BLaER1 (cell line): Measurements from ENCODE around the gene DPEP1.

Experiments
- H3K27ac ChIP-seq: shearing (Covaris generic); formaldehyde crosslinking; 2 replicates; pipeline ENCODE4 v1.8.1; 2022
- H3K27me3 ChIP-seq: shearing (Covaris generic); formaldehyde crosslinking; 2 replicates; pipeline ENCODE4 v1.8.1; 2022
- H3K36me3 ChIP-seq: shearing (Covaris generic); formaldehyde crosslinking; 2 replicates; pipeline ENCODE4 v1.8.1; 2022
- H3K4me1 ChIP-seq: shearing (Covaris generic); formaldehyde crosslinking; 2 replicates; pipeline ENCODE4 v1.8.1; 2022
- H3K4me2 ChIP-seq: shearing (Covaris generic); formaldehyde crosslinking; 2 replicates; pipeline ENCODE4 v1.8.1; 2022
- H3K4me3 ChIP-seq: shearing (Covaris generic); formaldehyde crosslinking; 2 replicates; pipeline ENCODE4 v1.8.1; 2022
- H3K9ac ChIP-seq: shearing (Covaris generic); formaldehyde crosslinking; 2 replicates; pipeline ENCODE4 v1.8.1; 2022
- H3K9me3 ChIP-seq: shearing (Covaris generic); formaldehyde crosslinking; 2 replicates; pipeline ENCODE4 v1.8.1; 2022
- H4K20me1 ChIP-seq: shearing (Covaris generic); formaldehyde crosslinking; 2 replicates; pipeline ENCODE4 v1.8.1; 2022
- Cebpa-rat ChIP-seq: shearing (Covaris generic); IDR thresholded peaks from 2 replicates; pipeline ENCODE4 v1.8.1; 2022

Gene DPEP1

DNA sequence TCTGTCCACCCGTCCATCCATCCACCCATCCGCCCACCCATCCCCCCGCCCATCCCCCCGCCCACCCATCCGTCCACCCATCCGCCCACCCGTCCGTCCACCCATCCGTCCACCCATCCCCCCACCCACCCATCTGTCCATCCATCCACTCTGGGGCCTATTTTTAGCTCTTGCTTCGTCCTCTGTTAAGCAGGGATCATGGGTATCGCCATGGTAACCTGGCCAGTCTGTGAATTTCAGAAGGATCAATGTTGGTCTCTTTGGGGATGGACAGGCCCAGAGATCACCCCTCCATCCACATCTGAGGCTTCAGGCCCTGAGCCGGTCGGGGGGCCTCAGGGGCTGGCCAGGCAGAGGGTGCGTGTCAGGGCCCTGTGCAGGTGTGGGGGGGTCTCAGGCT, 15.2 kb upstream of the DPEP1 start:
- no peak for TF ChIP-seq Cebpa-rat
- peaks cover 28% of the 10 kb centered on the region for H3K36me3 ChIP-seq
- no peak overlapping the region for H3K4me2 ChIP-seq
- H3K27me3 ChIP-seq, result no peaks in the 10 kb centered on the region
- no peak overlapping the region for H3K4me3 ChIP-seq
- H4K20me1 ChIP-seq, result no peaks in the 10 kb centered on the region
- no peak overlapping the region for H3K9ac ChIP-seq
- no peaks in the 10 kb centered on the region for H3K9me3 ChIP-seq
- peaks cover 72% of the 10 kb centered on the region for H3K4me1 ChIP-seq
- no peak overlapping the region for H3K27ac ChIP-seq

DNA sequence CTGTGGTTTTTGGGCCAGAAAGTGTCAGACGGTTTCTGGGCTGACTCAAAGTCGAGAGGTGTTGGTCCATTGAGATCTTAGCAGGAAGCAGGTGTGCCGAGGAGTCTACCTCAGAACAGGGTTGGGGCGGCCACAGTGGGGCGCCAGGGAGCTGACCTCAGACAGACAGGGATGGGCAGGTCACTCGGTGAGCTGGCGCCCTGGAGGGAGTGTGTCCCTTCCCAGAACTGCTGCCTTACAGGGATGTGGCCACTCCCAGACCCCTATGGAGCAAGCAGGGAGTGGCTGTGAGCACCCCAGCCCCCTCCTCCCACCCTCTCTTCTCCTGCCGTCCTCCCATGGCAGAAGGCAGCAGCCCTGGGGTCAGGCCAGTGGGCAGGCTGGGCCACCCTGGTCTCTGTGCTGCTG, 14.0 kb upstream of the DPEP1 start:
- peak overlapping the region; percentile 50; the same call in 1 of the 2 replicates for H3K27ac ChIP-seq

DNA sequence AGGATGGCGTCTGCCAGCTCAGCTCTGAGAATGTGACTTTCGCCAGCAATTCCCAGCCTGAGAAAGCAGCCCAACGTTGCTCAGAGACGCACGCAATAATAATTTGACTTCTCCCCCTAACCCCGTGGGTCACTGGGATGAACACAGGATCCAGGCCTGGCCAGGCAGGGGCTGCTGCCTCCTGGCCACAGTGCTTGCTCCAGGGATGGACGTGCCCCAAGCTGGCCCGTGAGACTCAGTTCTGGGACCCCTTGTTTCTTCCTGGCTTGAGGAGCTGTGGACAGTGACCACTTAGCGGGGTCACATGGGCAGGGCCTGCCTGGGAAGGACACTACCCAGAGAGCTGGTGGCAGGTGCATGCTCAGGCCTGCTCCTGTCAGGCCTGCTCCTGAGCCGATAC, 13.5 kb upstream of the DPEP1 start:
- Histone ChIP-seq H3K4me3 (no peak overlapping the region), H4K20me1 (no peaks in the 10 kb centered on the region), H3K4me2 (peak overlapping the region; percentile 55; the same call in 1 of the 2 replicates), H3K27ac (peak overlapping the region; percentile 50; the same call in 1 of the 2 replicates), H3K27me3 (no peaks in the 10 kb centered on the region), H3K36me3 (peaks cover 25% of the 10 kb centered on the region), H3K9me3 (no peaks in the 10 kb centered on the region), H3K9ac (no peak overlapping the region), H3K4me1 (peaks cover 61% of the 10 kb centered on the region)
- TF ChIP-seq Cebpa-rat, result no peak

More for the DNA sequence above, 14.0 kb upstream of the DPEP1 start:
- Histone ChIP-seq H3K4me3 (no peak overlapping the region), H3K4me2 (peak overlapping the region; percentile 55), H3K9me3 (no peaks in the 10 kb centered on the region), H3K36me3 (peaks cover 27% of the 10 kb centered on the region), H3K27me3 (no peaks in the 10 kb centered on the region), H4K20me1 (no peaks in the 10 kb centered on the region), H3K9ac (no peak overlapping the region), H3K4me1 (peaks cover 61% of the 10 kb centered on the region)
- TF ChIP-seq Cebpa-rat, result no peak

DNA sequence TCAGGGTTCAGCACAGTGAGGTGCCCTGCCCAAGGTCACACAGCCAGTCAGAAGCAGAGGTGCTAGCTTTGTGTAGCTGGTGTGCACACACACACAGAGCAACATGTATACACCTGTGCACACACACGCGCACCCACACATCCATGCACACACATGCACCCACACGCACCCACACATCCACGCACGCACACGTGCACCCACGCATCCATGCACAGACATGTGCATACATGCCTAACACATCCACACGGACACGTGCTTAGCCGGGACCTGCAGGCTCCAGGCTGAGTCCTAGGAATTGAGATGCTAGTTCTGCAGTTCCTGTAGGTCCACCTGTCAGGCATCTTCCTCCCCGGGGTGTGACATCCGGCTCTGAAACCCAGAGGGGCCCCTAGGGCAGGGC, 13.0 kb upstream of the DPEP1 start:
- no peak overlapping the region for H3K9ac ChIP-seq
- peaks cover 61% of the 10 kb centered on the region for H3K4me1 ChIP-seq
- no peaks in the 10 kb centered on the region for H3K27me3 ChIP-seq
- no peak overlapping the region; the same call in 1 of the 2 replicates for H3K4me2 ChIP-seq
- H3K36me3 ChIP-seq, result peaks cover 20% of the 10 kb centered on the region
- H3K27ac ChIP-seq, result no peak overlapping the region
- H3K4me3 ChIP-seq, result no peak overlapping the region
- H3K9me3 ChIP-seq, result no peaks in the 10 kb centered on the region
- H4K20me1 ChIP-seq, result no peaks in the 10 kb centered on the region
- TF ChIP-seq Cebpa-rat, result no peak

DNA sequence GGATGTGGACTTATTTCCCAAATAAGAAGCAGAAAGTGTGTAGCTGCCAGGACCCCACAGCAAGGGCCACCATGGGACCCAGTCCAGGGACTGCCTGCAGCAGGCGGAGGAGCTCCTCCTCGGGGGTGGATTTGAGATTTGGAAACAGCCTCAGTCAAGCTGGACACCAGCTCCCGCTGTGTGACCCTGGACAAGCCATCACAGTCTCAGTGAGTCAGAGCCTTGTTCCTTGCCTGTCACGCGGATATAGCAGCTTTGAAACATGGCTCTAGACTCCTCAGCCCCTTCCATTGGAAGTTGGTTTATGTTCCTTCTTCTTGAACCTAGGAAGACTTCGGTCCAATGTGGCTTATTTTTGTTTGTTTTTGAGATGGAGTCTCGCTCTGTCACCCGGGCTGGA, 12.5 kb upstream of the DPEP1 start:
- H3K27me3 ChIP-seq, result no peaks in the 10 kb centered on the region
- no peak overlapping the region; the same call in 1 of the 2 replicates for H3K4me2 ChIP-seq
- peaks cover 14% of the 10 kb centered on the region for H3K36me3 ChIP-seq
- no peak overlapping the region for H3K4me3 ChIP-seq
- no peak for TF ChIP-seq Cebpa-rat
- H4K20me1 ChIP-seq, result no peaks in the 10 kb centered on the region
- no peaks in the 10 kb centered on the region for H3K9me3 ChIP-seq
- H3K27ac ChIP-seq, result no peak overlapping the region
- H3K9ac ChIP-seq, result no peak overlapping the region
- peaks cover 64% of the 10 kb centered on the region for H3K4me1 ChIP-seq

DNA sequence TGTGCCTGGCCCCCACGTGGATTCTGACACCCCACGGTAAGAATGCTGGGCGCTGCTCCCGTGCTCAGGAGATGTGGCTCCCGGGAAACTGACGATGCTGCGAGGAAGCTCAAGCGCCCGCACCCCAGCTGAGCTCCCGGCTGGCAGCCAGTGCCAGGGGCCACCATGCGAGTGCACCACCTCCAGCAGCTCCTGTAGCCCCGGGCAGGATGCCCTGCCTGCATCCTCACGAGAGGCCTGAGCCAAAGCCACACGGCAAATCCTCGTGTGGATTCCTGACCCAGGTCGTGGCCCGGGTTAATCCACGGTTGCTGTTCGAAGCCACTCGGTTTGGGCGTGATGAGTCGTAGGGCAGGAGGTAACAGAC, 11.6 kb upstream of the DPEP1 start:
- Histone ChIP-seq H3K9me3 (no peaks in the 10 kb centered on the region), H3K4me3 (no peak overlapping the region), H3K4me2 (peak overlapping the region; percentile 82), H3K9ac (no peak overlapping the region), H3K27me3 (no peaks in the 10 kb centered on the region), H3K27ac (0 out of 2 replicates have a peak overlapping the region, but pooled peaks have one; percentile 48), H3K4me1 (peaks cover 69% of the 10 kb centered on the region), H3K36me3 (peaks cover 5% of the 10 kb centered on the region; the same call in 1 of the 2 replicates), H4K20me1 (no peaks in the 10 kb centered on the region)
- TF ChIP-seq Cebpa-rat, result no peak

DNA sequence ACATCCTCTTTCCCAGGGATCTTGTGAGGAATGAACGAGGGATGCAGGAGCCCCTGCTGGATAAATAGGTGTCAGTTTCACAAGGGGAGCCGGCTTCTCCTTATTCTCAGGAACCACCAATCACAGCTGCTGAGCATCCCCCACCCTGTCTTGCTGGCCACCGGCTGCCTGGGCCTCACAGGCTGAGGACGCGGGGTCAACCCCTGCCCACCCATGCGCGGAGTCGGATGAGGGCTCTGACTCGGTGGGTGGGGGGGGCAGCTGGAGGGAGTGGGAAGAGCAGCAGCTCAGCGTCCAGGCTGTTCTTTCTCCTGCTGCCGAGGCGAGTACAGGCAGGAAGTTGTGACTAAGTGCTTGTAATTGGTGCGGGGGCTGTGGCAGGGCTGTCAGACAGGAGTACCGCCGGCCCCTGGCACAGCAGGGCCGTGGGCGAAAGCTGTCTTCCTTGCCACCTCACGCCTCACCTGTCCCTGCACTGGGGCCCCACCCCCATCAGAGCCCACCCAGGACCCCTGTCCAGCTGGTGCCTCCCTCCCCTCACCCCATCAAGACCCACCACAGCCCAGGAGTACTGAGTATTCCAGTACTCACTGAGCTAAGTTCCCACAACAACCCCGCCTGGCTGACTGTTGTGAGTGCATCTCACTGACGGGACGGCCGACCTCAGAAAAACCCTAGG, 11.0 kb upstream of the DPEP1 start:
- H4K20me1 ChIP-seq, result no peaks in the 10 kb centered on the region
- H3K9me3 ChIP-seq, result no peaks in the 10 kb centered on the region
- TF ChIP-seq Cebpa-rat, result no peak
- 0 out of 2 replicates have a peak overlapping the region, but pooled peaks have one; percentile 26 for H3K9ac ChIP-seq
- H3K36me3 ChIP-seq, result no peaks in the 10 kb centered on the region
- peak overlapping the region; percentile 48 for H3K27ac ChIP-seq
- H3K27me3 ChIP-seq, result no peaks in the 10 kb centered on the region
- peak overlapping the region; percentile 82 for H3K4me2 ChIP-seq
- H3K4me1 ChIP-seq, result peaks cover 70% of the 10 kb centered on the region
- no peak overlapping the region for H3K4me3 ChIP-seq

DNA sequence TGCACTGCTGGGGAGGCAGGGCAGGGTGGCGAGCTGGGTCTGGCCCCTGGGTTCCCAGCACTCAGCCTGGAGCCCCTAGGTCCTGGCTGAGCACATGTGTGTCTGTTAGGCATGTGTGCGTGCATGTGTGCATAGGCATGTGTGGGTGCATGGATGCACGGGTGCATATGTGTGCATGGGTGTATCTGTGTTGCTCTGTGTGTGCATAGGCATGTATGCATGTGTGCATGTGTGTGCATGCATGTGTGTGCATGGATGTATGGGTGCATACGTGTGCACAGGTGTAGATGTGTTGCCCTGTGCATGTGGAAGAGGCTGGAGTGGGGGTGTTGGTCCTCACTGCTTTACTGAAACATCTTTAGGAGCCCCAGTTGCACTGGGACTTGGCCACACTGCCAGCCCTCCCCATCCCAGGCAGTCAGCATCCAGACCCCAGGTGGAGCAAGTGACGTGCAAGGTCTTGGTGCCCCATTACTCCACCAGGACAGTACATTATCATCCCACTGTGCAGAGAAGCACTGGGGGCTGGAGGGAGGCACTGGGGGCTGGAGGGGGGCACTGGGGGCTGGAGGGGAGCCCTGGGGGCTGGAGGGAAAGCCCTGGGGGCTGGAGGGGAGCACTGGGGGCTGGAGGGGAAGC, 10.4 kb upstream of the DPEP1 start:
- TF ChIP-seq Cebpa-rat, result no peak
- Histone ChIP-seq H3K9me3 (no peaks in the 10 kb centered on the region), H4K20me1 (no peaks in the 10 kb centered on the region), H3K4me2 (peak overlapping the region; percentile 82), H3K9ac (0 out of 2 replicates have a peak overlapping the region, but pooled peaks have one; percentile 26), H3K27ac (peak overlapping the region; percentile 48; the same call in 1 of the 2 replicates), H3K27me3 (no peaks in the 10 kb centered on the region), H3K4me3 (no peak overlapping the region), H3K36me3 (no peaks in the 10 kb centered on the region), H3K4me1 (peaks cover 77% of the 10 kb centered on the region)

DNA sequence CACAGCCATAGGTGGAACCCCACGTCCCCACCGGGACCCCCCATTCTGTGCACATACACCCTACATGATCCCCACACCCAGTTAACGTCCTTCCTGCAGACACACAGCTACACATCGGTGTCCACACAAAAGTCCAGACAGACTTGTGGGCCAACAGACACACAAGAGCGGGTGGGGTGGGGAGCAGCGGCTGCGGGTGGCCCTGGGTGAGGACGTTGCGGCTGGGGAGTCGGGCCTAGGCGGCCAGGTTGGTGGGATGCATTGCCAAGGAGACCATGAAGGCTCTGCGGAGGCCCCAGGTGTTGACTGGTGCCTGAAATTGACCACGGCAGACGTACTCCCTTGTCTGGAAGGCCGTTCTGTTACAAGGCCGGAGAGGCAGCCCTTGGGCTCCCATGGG, 8.7 kb upstream of the DPEP1 start:
- H3K4me1 ChIP-seq, result peaks cover 85% of the 10 kb centered on the region
- H3K36me3 ChIP-seq, result no peaks in the 10 kb centered on the region
- H4K20me1 ChIP-seq, result no peaks in the 10 kb centered on the region
- no peak for TF ChIP-seq Cebpa-rat
- H3K4me2 ChIP-seq, result peak overlapping the region; percentile 87
- H3K9ac ChIP-seq, result peak overlapping the region; percentile 71; the same call in 1 of the 2 replicates
- H3K27ac ChIP-seq, result peak overlapping the region; percentile 91
- no peaks in the 10 kb centered on the region for H3K27me3 ChIP-seq
- peak overlapping the region; percentile 43; the same call in 1 of the 2 replicates for H3K4me3 ChIP-seq
- no peaks in the 10 kb centered on the region for H3K9me3 ChIP-seq

DNA sequence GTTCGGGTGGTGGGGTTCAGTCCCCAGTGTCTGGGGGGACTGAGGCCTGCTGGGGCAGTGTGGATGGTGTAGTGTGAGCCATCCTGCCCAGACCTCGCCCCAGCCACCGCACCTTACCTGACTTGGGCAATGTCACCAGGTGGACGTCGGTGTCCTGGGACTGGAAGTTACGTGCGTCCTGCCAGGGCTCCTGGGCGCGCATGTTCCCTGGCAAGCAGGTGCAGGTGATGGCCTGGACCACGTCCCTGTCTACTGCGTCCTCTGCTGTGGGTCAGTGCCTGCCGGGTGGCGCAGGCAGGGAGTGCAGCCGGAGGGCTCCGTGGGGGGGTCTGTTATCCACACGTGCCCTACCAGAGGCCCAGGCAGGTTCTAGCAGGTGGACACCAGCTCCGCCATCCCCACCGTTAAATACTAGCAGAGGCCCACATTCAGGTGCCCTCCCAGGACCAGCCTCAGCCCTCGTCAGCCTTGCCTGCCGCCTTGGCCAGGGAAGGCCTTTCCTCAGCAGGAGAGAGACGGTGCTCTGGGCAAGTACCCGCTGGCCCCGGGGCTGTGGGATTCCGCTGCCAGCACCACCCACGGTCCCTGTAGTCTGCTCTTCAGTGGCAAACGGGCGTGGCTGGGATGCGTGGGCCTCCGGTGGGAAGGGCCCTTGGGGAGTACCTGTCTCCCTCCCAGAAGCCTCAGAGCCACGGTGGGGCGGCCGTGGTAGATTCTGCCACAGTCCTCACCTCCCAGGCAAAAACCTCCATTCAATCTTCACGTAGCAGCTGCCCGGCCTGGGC, 8.1 kb upstream of the DPEP1 start:
- no peaks in the 10 kb centered on the region for H3K36me3 ChIP-seq
- no peaks in the 10 kb centered on the region for H4K20me1 ChIP-seq
- peaks cover 85% of the 10 kb centered on the region for H3K4me1 ChIP-seq
- peak overlapping the region; percentile 71 for H3K9ac ChIP-seq
- H3K9me3 ChIP-seq, result no peaks in the 10 kb centered on the region
- H3K4me3 ChIP-seq, result peak overlapping the region; percentile 43; the same call in 1 of the 2 replicates
- peak overlapping the region; percentile 87 for H3K4me2 ChIP-seq
- no peaks in the 10 kb centered on the region for H3K27me3 ChIP-seq
- TF ChIP-seq Cebpa-rat, result no peak
- peak overlapping the region; percentile 91 for H3K27ac ChIP-seq
